Neural cell (in vitro differentiated cells): Measurements from ENCODE around the gene TBATA.

Source experiments
- EP300 ChIP-seq: fragments of 450-650 bp; conservative IDR thresholded peaks from 2 replicates; pipeline ENCODE4 v1.6.1; 2014; ENCODE audit warnings: antibody characterized with exemption, mild to moderate bottlenecking, moderate library complexity; ENCODE audit not compliant: poor library complexity, severe bottlenecking
- EZH2 ChIP-seq: fragments of 200-600, 300-800 bp; shearing (Covaris generic), sonication (generic); IDR thresholded peaks from 2 replicates; pipeline ENCODE4 v1.6.1; 2014; ENCODE audit warnings: antibody characterized with exemption, low read length, borderline replicate concordance, mild to moderate bottlenecking; ENCODE audit not compliant: insufficient read depth, poor library complexity, severe bottlenecking
- MXI1 ChIP-seq: fragments of 450-650 bp; conservative IDR thresholded peaks from 2 replicates; pipeline ENCODE4 v1.6.1; 2014; ENCODE audit warnings: antibody characterized with exemption, mild to moderate bottlenecking; ENCODE audit not compliant: poor library complexity, severe bottlenecking
- POLR2AphosphoS5 ChIP-seq: IDR thresholded peaks from 2 replicates; pipeline ENCODE4 v1.6.1; 2012
- RAD21 ChIP-seq: fragments of 450-650 bp; conservative IDR thresholded peaks from 2 replicates; pipeline ENCODE4 v1.6.1; 2014; ENCODE audit warnings: antibody characterized with exemption, mild to moderate bottlenecking, moderate library complexity
- SMC3 ChIP-seq: fragments of 450-650 bp; conservative IDR thresholded peaks from 2 replicates; pipeline ENCODE4 v1.6.1; 2014; ENCODE audit warnings: antibody characterized with exemption, mild to moderate bottlenecking, moderate library complexity; ENCODE audit not compliant: poor library complexity
- TAF1 ChIP-seq: IDR thresholded peaks from 2 replicates; pipeline ENCODE4 v1.6.1; 2012; ENCODE audit warnings: low read depth
- TF ChIP-seq, protein P1 (sequence below): fragments of 450-650 bp; IDR thresholded peaks from 2 replicates; pipeline ENCODE4 v1.5.1; 2014; ENCODE audit warnings: antibody characterized with exemption, mild to moderate bottlenecking, moderate library complexity; ENCODE audit not compliant: poor library complexity, severe bottlenecking
- TF ChIP-seq, protein P2 (sequence below): IDR thresholded peaks from 2 replicates; pipeline ENCODE4 v1.6.1; 2012; ENCODE audit warnings: borderline replicate concordance

DNA sequence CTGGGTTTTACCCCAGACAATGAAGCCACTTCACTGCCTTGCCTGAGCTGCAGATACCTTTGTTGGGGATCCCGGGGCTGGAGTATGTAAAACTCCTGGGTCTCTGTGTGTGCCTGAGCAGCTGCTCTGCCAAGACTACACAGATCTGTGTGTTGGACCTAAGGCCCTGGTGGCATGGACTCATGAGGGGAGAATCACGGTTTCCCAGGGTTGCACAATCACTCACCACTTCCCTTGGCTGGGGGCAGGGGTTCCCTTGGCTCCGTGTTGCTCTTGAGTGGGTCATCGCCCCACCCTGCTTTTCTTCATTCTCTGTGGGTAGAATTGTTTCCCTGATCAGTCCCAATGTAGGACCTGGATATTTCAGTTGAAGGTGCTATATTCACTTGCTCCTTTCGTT lies 13.9 kb upstream of the TBATA start:
- TF ChIP-seq POLR2AphosphoS5 (no peak), EZH2 (no peak), EP300 (no peak), RAD21 (no peak), MXI1 (no peak), SMC3 (no peak), TAF1 (no peak)
- TF ChIP-seq, protein P1, sequence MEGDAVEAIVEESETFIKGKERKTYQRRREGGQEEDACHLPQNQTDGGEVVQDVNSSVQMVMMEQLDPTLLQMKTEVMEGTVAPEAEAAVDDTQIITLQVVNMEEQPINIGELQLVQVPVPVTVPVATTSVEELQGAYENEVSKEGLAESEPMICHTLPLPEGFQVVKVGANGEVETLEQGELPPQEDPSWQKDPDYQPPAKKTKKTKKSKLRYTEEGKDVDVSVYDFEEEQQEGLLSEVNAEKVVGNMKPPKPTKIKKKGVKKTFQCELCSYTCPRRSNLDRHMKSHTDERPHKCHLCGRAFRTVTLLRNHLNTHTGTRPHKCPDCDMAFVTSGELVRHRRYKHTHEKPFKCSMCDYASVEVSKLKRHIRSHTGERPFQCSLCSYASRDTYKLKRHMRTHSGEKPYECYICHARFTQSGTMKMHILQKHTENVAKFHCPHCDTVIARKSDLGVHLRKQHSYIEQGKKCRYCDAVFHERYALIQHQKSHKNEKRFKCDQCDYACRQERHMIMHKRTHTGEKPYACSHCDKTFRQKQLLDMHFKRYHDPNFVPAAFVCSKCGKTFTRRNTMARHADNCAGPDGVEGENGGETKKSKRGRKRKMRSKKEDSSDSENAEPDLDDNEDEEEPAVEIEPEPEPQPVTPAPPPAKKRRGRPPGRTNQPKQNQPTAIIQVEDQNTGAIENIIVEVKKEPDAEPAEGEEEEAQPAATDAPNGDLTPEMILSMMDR = no peak
- TF ChIP-seq, protein P2, sequence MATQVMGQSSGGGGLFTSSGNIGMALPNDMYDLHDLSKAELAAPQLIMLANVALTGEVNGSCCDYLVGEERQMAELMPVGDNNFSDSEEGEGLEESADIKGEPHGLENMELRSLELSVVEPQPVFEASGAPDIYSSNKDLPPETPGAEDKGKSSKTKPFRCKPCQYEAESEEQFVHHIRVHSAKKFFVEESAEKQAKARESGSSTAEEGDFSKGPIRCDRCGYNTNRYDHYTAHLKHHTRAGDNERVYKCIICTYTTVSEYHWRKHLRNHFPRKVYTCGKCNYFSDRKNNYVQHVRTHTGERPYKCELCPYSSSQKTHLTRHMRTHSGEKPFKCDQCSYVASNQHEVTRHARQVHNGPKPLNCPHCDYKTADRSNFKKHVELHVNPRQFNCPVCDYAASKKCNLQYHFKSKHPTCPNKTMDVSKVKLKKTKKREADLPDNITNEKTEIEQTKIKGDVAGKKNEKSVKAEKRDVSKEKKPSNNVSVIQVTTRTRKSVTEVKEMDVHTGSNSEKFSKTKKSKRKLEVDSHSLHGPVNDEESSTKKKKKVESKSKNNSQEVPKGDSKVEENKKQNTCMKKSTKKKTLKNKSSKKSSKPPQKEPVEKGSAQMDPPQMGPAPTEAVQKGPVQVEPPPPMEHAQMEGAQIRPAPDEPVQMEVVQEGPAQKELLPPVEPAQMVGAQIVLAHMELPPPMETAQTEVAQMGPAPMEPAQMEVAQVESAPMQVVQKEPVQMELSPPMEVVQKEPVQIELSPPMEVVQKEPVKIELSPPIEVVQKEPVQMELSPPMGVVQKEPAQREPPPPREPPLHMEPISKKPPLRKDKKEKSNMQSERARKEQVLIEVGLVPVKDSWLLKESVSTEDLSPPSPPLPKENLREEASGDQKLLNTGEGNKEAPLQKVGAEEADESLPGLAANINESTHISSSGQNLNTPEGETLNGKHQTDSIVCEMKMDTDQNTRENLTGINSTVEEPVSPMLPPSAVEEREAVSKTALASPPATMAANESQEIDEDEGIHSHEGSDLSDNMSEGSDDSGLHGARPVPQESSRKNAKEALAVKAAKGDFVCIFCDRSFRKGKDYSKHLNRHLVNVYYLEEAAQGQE = no peak
